Epithelial cell of prostate (primary cell): ENCODE data around the gene FAR2.
"Not testable (repeated sequence)": the region's sequence is repeated elsewhere in the genome, so short reads cannot be mapped to it uniquely, and the experiment has no call there.

Experiments
- DNase-seq: peaks from one replicate; pipeline ENCODE4 v3.0.0-alpha.2; 2011; ENCODE audit warnings: low read depth, low spot score
- H3K27ac ChIP-seq: fragments of 450-650 bp; 2 replicates; pipeline ENCODE4 v1.5.1; 2017; ENCODE audit warnings: mild to moderate bottlenecking

Gene FAR2

DNA sequence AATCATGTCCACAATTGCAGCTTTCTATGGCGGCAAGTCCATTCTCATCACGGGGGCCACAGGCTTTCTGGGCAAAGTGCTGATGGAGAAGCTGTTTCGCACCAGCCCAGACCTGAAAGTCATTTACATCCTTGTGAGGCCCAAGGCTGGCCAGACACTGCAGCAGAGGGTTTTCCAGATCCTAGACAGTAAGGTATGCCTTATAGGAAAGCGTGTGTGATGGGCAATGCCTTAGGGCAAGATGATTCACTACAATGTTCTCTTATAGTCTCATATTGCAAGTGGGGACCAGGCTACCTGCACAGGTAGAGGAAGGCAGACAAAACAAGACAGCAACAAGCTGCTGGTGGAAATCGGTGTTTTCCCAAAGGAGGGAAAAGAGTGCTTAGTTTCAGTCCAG is 121.4 kb downstream of the FAR2 start:
- H3K27ac ChIP-seq = no peak overlapping the region
- DNase-seq = no peak

DNA sequence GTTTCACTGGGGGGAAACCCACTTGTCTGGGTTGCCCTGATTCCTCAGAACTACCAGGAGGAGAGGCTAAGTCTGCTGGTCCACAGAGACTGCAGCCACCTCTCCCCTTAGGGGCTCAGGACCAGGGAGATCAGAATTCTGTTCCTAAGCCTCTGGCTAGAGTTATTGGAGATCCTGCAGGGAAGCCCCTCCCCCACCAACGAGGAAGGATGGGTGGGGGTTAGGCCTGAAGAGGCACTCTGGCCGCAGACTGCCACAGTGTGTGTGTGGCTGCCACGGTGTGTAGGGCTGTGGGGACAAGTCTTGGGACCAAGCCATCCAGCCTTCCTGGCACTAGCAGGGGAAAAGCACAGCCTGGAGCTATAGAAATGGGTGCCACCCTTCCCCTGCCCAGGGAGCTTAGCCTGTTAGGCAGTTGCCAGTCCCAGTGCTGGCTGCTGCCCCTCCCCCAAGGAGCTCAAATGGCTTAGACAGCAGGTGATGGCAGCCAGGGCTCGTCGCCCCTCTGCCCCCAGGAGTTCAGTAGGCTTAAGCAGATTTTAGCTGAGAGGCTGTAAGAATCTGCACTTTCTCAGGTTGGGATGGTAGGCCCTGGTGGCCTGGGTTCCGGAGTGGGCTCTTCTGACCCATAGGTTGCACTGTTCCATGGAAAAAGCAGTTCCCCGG is 124.2 kb downstream of the FAR2 start:
- no peak overlapping the region for H3K27ac ChIP-seq
- DNase-seq = no peak

DNA sequence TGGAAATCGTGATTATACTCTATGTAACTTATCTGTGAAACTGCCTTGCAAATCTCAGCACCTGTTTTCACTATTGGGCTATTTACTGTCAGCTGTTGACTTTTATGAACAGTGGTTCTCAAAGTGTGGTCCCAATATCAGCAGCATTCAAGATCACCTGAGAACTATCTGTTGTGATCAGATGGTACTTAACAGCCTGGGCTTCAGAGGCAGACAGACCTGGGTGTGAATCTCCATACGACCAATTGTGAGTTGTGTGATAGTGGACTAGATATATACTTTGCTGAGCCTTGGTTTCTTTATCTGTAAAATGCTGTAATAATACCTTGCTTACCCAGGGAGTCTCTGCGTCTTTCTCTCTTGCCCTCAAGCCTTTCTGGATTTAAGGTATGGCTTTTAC is 126.8 kb downstream of the FAR2 start:
- no peak for DNase-seq
- no peak overlapping the region for H3K27ac ChIP-seq

DNA sequence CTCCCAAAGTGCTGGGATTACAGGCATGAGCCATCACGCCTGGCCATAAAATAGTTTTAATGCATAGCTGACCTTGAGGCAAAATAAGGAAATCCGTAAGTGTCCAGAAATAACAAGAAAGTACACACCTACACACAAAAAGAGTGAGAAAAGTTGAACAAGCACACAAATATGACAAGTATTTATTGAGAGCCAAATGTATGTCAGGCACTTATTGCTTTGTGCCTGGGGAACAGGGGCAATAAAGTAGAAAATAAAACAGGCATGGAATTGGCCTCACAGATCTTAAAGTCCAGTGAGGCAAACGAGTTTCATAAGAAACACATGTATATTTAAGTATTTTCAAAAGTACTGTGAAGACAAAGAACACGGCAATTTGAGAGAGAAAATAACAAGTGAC is 128.2 kb downstream of the FAR2 start:
- DNase-seq = no peak
- H3K27ac ChIP-seq = no peak overlapping the region

DNA sequence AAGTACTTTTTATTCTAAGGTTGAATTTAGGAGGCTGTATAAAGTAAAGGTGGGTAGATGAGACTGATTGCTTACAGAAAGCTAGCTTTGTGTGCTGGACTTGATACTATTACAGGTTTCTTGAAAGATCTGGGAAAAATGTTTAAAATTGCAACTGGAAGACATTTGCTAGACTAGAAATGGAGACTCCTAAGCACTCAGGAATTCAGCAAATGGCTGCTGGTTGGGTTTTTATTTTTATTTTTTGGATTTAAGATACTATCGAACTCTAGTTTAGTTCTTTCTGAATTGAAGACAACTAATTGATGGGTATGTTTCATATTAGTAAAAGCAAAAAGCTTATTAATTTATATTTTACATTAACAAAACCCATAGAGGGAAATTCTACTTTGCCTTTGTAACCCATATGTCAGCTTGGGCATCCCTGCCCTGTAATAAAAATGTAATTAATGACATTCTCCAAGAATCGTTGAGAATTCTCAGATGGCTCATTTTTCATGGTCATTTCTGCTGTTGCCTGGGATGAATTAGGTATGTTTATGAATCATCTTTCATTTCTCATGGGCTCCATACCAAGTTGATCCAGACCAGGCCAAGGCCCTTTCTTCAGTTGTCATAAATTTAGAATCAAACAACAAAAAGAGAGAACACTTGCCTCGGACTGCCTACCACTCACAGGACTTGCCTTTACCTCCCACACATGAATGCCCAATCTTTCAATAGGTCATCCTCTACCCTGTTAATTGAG is 129.8 kb downstream of the FAR2 start:
- H3K27ac ChIP-seq = no peak overlapping the region
- no peak for DNase-seq

DNA sequence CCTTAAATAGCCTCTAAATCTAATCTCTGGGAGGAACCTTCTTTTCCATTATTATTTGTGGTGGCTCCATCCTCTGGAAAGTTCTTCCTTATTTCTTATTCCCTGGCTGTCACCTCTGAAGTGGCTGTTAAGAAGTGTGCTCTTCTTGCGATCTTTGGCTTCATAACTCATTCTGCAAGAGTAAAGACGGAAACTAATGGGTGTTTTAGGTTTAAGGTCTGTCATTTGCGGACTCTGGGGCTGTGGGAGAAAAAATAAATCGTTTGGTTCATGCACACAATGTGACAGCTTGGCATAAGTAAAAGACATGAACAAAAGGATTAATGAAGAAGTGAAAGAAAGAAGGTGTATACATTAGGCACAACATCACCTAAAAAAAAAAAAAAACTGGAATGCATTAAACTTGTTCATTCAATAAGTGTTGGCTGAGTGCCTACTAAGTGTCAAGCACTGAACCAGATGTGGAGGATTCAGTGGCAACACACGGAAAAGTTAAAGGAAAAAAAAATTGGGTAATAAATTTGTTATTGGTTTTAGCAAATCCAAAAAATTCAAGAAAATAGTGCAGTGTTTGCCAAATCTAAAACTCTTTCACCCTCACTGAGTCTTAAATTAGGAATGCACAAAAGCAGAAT is 132.4 kb downstream of the FAR2 start:
- DNase-seq = no peak
- no peak overlapping the region for H3K27ac ChIP-seq

DNA sequence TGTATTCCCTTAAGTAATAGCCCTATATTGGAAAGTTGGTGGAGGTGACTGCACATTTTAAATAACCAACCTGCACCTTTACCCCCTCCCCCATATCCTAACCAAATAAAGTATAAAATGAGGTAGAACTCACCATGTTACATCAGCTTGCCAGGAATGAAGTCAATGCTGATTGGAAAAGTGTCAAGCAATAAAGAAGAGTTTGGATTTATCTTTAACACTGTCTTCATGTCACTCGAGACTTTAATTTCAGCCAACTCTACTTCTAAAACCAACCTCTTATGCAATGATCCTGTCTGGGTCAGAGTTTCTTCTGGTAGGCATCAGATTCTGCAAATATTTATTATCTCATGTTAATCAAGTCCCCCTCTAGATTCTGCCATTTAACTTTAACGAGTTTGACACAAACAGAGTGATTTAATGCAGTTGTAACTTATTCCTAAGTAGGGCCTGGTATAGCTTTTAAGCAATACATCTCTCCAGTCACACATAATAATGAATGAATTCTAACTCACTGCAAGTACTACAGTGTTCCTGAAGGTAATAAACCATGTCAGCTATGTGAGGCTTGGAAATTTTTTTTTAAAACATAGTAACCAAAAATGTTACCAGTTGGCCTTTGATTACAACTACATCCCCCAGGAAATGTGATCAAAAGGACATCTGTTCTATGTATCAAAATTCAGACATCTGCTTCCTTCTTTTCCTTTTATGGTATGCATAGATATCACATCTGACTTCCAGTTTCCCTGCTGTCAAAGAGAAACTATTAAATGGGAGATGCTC is 133.1 kb downstream of the FAR2 start:
- no peak for DNase-seq
- H3K27ac ChIP-seq = no peak overlapping the region

DNA sequence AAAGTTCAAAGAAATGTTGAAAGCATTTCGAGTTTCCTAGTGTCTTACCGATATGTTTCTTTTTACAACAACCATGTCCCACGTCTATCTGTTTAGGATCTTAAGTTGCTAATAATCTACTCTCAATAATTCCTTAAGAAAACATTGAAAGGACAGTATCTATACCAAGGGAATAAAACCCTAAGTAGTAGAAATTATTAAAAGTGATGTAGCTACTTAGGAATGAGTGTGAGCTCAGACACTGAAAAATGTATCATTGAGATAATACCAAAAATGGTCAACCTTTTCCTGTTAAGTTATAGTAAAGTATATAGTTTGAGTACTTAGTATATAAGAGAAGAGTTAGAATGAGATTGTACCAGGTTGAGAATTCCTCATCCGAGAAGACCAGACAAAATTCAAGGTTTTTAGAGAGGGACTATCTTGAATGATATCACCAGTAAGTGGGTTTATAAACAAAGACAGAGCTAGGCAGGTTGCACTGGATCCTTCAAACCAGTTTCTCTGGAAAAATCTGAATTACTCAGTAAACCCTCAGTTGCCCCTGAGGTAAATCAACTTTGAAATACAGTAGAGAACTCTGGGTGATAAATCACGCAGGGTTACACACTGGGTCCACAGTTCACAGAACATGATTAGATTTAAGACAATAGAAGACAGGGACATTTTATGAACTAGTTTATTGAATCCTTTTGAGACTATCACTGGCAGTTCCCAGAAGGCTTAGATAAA is 135.1 kb downstream of the FAR2 start:
- DNase-seq = no peak
- H3K27ac ChIP-seq = no peak overlapping the region

DNA sequence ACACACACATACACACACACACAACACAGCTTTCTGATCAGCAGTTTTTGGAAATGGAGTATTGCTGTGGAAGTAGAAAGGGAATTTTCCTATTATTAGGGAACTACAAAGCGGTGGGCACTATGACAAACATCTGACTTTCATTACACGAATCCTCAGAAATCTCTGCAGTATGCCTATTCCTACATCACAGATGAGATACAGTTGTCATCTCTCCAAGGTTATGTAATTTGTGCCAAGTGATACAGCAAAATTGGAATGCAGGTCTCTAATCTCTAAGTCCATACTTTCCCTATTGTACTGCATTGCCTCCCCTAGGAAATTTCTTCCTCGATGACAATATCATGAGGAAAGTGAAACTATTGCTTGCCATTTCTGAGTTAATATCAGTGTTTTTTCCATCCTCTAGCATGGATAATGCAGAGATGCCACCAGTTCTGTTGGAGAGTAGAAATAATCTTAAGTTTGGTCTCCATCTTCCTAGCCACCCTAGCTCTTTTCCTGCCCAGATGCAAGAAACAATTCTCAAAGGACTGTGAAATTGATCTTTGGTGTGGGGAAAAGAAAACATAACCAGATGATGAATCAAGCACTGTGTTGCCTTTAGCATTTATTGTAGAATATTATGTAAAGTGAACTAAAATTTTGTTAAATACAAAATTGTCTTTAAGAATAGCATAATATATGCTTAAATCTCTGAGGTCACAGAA is 137.2 kb downstream of the FAR2 start:
- no peak for DNase-seq
- no peak overlapping the region for H3K27ac ChIP-seq

DNA sequence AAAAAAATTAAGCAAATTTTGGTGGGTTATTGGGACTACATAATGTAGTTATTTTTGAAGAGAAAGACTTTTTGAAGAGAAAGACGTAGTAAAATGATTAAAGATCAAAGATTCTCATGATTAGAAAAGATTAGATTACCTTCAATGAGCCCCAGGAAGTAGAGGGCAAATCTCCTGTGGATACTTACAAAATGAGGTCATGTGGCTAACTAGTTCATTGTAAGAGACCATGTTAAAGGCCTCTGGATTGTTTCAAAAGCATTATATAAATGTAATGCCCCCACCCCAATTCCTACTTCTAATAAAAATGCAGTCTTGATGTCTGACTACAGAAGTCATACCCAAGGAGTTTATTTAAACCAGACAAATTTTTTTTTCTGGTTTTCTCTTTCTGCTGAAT is 138.5 kb downstream of the FAR2 start:
- no peak overlapping the region for H3K27ac ChIP-seq
- DNase-seq = no peak

DNA sequence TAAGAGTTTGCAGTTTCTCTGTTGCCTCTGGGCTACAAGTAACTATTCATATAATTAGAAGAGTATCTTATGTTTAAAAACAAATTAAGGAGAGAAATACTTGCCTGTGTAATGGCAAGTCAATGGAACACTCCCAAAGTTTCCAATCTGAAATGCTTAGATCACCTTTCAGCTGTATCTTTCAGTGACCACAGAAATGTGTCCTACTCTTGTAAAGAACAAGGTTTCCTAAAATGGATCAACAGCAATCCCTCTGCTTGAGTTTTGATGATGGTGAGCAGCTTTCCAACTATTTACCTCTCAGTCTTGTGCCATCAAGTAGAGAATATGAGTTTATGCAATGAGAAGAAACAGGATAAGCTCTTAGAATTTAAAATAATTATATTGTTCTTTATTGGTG is 139.0 kb downstream of the FAR2 start:
- no peak for DNase-seq
- no peak overlapping the region for H3K27ac ChIP-seq

DNA sequence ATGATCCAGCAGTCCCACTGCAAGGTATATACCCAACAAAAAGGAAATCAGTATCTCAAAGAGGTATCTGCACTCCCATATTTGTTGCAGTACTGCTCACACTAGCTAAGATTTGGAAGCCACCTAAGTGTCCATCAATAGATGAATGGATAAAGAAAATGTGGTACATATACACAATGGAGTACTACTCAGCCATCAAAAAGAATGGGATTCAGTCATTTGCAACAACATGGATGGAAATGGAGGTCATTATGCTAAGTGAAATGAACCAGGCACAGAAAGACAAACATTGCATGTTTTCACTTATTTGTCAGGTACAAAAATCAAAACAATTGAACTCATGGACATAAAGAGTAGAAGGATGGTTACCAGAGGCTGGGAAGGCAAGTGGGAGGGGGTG is 141.4 kb downstream of the FAR2 start:
- H3K27ac ChIP-seq, DNase-seq: not testable (repeated sequence)

DNA sequence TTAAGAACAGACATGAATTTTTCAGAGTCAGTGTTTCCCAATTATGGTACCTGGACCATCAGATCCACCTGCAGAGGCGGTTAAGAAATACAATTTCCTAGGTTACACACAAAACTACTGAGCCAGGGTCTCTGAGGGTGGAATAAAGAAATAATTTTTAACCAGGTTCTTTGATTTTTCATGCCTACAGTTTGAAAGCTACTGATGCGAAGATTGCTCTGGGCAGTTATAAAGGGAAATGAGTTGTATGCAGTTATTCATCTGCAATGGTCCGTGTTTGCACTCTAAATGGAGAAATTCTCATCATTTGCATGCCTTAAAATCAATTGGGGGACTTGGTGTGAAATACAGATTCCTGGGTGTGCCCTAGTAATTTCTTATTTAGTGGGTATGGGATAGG is 142.1 kb downstream of the FAR2 start:
- no peak for DNase-seq
- no peak overlapping the region for H3K27ac ChIP-seq

DNA sequence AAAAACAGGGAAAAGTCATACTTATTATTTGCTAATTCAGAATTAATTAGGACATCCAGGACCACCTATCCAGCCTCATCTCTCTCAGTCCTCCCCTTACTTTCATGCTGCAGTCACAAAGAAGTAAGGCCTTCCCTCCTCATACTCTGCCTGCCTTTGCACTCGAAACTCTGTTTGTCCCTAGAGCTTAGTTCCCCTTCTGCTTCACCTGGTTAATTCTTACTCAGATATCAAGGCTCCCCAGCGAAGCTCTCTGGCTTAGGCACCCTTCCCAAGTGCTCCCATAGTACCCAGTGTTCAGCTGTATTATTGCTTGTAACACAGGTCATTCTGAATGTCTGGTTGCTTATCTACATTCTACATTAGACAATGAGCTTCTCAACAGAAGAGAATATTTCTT is 150.6 kb downstream of the FAR2 start:
- DNase-seq = no peak
- no peak overlapping the region for H3K27ac ChIP-seq

DNA sequence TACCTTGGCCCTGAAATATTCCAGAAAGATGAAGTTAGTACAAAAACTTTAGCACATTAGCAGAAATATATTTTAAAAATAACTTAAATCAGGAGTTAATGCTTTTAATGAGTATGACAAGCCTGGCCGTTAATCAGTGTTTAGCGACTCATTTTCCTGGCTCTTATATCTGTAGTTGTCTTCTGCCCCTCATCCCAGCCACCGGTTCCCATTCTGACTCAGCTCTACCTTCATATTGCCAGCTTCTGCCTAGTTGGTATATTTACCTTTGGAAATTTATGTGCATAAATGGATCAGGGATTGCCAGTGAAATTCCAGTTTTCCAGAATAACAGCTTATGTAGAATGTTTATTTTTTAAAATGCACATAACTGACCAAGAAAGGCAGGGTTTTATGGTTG is 152.0 kb downstream of the FAR2 start:
- no peak overlapping the region for H3K27ac ChIP-seq
- DNase-seq = no peak

DNA sequence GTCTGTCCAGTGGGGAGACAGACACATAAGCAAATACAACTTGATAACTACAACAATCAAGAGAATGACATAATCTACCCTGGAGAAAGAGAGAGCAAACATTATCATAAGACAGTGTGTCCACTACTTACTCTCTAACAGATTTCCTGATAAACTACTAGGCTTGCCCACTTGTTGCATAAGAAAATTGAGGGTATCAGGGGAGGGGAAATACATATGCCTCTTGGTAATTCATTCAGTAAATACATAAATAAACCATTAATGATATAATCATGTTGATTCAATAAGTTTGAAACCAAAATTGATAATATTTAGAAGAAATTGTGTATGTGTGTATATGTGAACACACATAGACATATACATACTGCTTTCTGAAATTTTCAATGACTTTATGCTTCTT is 155.3 kb downstream of the FAR2 start:
- H3K27ac ChIP-seq = no peak overlapping the region
- no peak for DNase-seq

DNA sequence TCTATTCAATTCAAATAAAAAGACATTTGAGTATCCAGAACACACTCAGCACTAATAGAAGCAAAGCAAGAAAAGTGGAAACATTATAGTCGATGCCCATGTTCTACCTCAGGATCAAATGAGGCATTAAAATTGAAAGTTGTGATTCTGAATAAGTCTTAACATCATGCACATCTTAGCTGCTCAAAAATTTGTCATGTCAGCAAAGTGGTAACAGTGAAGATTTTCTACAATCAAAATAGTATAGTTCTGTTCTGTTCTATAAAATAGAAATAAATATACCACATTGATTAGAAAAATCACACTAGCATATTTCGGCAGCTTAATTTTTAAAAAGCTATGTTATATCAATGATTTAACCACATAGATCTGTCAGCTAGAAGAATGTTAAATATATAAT is 157.2 kb downstream of the FAR2 start:
- no peak for DNase-seq
- H3K27ac ChIP-seq = no peak overlapping the region

DNA sequence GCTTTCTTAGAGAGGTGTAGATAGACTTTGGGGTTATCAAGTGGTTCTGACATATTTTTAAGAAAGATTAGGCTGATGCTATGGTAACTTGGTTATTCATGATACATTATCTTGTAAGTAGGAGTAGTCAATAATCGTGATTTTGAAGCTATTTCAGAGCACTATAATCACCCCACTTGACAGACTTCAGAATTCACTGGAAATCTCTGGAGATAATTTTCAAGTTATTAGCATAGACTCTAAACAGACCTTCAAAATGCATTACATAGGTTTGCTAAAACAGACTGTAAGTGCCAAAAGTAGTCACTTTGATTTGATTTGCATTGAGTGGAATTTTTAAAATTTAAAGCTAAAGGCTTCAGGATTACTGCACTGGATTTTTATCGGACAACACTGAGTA is 157.6 kb downstream of the FAR2 start:
- H3K27ac ChIP-seq = no peak overlapping the region
- no peak for DNase-seq

DNA sequence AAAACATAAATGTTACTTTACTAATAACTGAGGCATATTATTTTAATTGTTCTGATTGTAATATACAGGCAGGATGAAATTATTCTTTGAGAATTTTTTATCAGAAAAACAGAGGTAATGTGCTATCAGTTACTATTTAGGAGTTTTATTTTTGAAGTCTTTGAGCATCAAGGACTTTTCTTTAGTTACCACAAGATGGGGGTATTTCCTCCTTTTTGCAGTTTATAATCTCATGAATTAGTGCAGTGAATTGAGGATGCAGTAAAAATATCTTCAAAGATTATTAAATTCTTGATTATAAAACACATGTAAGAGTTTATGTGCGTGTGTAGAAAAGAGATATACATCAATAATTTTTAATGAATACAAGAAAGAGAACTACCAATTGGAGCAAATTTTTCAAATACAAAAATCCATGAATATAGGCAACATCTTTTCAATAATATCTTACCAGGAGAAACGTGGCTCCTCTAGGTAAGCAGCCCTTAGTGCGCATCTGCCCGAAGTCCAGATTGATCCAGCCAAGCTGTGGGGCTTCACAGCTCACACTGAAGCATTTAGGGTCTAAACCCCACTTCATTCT is 160.3 kb downstream of the FAR2 start:
- H3K27ac ChIP-seq = no peak overlapping the region
- no peak for DNase-seq
